Nephron progenitor cell (in vitro differentiated cells): ENCODE results near the gene WNK3.

Experiments used
- DNase-seq: peaks from one replicate; pipeline ENCODE4 v3.0.0; 2021
- H3K27ac Mint-ChIP-seq: 2 replicates; pipeline ENCODE4 v1.8.0; 2021; ENCODE audit warnings: mild to moderate bottlenecking, moderate library complexity, mixed read lengths
- H3K27me3 Mint-ChIP-seq: 2 replicates; pipeline ENCODE4 v1.8.0; 2021; ENCODE audit warnings: mild to moderate bottlenecking, low read depth, mixed read lengths; ENCODE audit not compliant: poor library complexity
- H3K36me3 Mint-ChIP-seq: 2 replicates; pipeline ENCODE4 v1.8.0; 2021; ENCODE audit warnings: low read depth, mixed read lengths
- H3K4me1 Mint-ChIP-seq: 2 replicates; pipeline ENCODE4 v1.8.0; 2021; ENCODE audit warnings: mixed read lengths
- H3K4me3 Mint-ChIP-seq: 2 replicates; pipeline ENCODE4 v1.8.0; 2021; ENCODE audit warnings: mild to moderate bottlenecking, moderate library complexity, mixed read lengths
- H3K9me3 Mint-ChIP-seq: 2 replicates; pipeline ENCODE4 v1.8.0; 2021; ENCODE audit warnings: mild to moderate bottlenecking, moderate library complexity, mixed read lengths
- CTCF ChIP-seq: fragments of 200-600 bp; sonication (generic); IDR thresholded peaks from 2 replicates; pipeline ENCODE4 v1.5.0; 2021; ENCODE audit warnings: antibody characterized with exemption

WNK3 gene

GRCh38 chrX:54172455-54172854, 185.4 kb downstream of the WNK3 start:
- H3K27ac Mint-ChIP-seq = no peak overlapping the region
- no peak for TF ChIP-seq CTCF
- H3K36me3 Mint-ChIP-seq = peaks cover 52% of the 10 kb centered on the region
- no peak for DNase-seq
- no peaks in the 10 kb centered on the region for H3K4me1 Mint-ChIP-seq
- no peak overlapping the region for H3K4me3 Mint-ChIP-seq
- H3K9me3 Mint-ChIP-seq = peaks cover 29% of the 10 kb centered on the region
- H3K27me3 Mint-ChIP-seq = peaks cover 2% of the 10 kb centered on the region

GRCh38 chrX:54171527-54172250, 186.2 kb downstream of the WNK3 start:
- TF ChIP-seq CTCF = no peak
- Mint-ChIP-seq H3K27ac (no peak overlapping the region), H3K9me3 (peaks cover 30% of the 10 kb centered on the region), H3K27me3 (peaks cover 2% of the 10 kb centered on the region), H3K4me3 (no peak overlapping the region), H3K4me1 (no peaks in the 10 kb centered on the region), H3K36me3 (peaks cover 44% of the 10 kb centered on the region)
- no peak for DNase-seq

GRCh38 chrX:54171091-54171490, 186.8 kb downstream of the WNK3 start:
- no peak for DNase-seq
- peaks cover 40% of the 10 kb centered on the region for H3K36me3 Mint-ChIP-seq
- TF ChIP-seq CTCF = no peak

GRCh38 chrX:54166915-54167314, 190.9 kb downstream of the WNK3 start:
- no peak for DNase-seq
- no peak for TF ChIP-seq CTCF
- no peaks in the 10 kb centered on the region for H3K4me1 Mint-ChIP-seq
- peaks cover 30% of the 10 kb centered on the region for H3K9me3 Mint-ChIP-seq
- no peak overlapping the region for H3K27ac Mint-ChIP-seq
- no peak overlapping the region for H3K4me3 Mint-ChIP-seq
- H3K27me3 Mint-ChIP-seq = no peaks in the 10 kb centered on the region
- H3K36me3 Mint-ChIP-seq = peaks cover 12% of the 10 kb centered on the region

More at GRCh38 chrX:54171091-54171490, 186.8 kb downstream of the WNK3 start:
- Mint-ChIP-seq H3K4me1 (no peaks in the 10 kb centered on the region), H3K4me3 (no peak overlapping the region), H3K27me3 (peaks cover 2% of the 10 kb centered on the region), H3K9me3 (peaks cover 26% of the 10 kb centered on the region), H3K27ac (no peak overlapping the region)

- H3K4me3 Mint-ChIP-seq = no peak overlapping the region
Observed at GRCh38 chrX:54157561-54157960, 200.3 kb downstream of the WNK3 start.

More at GRCh38 chrX:54157561-54157960, 200.3 kb downstream of the WNK3 start:
- no peak for DNase-seq
- H3K36me3 Mint-ChIP-seq = peaks cover 30% of the 10 kb centered on the region
- no peaks in the 10 kb centered on the region for H3K4me1 Mint-ChIP-seq
- peaks cover 64% of the 10 kb centered on the region for H3K9me3 Mint-ChIP-seq
- TF ChIP-seq CTCF = no peak
- no peaks in the 10 kb centered on the region for H3K27me3 Mint-ChIP-seq
- H3K27ac Mint-ChIP-seq = no peak overlapping the region
